Tibial nerve (tissue), 3 donors: ENCODE measurements around the gene SEMA5A.

Source experiments
- POLR2A ChIP-seq, 2 donors: fragments of 450-650 bp; IDR thresholded peaks; one replicate each; pipeline ENCODE4 v1.6.1; 2017; ENCODE audit warnings: antibody characterized with exemption in 2 of 2, mild to moderate bottlenecking in 2 of 2, moderate library complexity in 2 of 2
- TF ChIP-seq, protein P1 (sequence below), 5 experiments: fragments of 200-600 bp in 3 of 5; fragments of 450-650 bp in 2 of 5; sonication (generic) in 3 of 5; IDR thresholded peaks; one replicate each; pipeline ENCODE4 v1.5.1; 2016 to 2019; ENCODE audit warnings: antibody characterized with exemption in 5 of 5, mild to moderate bottlenecking in 3 of 5, moderate library complexity in 2 of 5

GRCh38 chr5:8997542-8998070 lies 548.3 kb downstream of the SEMA5A start:
- TF ChIP-seq, protein P1, sequence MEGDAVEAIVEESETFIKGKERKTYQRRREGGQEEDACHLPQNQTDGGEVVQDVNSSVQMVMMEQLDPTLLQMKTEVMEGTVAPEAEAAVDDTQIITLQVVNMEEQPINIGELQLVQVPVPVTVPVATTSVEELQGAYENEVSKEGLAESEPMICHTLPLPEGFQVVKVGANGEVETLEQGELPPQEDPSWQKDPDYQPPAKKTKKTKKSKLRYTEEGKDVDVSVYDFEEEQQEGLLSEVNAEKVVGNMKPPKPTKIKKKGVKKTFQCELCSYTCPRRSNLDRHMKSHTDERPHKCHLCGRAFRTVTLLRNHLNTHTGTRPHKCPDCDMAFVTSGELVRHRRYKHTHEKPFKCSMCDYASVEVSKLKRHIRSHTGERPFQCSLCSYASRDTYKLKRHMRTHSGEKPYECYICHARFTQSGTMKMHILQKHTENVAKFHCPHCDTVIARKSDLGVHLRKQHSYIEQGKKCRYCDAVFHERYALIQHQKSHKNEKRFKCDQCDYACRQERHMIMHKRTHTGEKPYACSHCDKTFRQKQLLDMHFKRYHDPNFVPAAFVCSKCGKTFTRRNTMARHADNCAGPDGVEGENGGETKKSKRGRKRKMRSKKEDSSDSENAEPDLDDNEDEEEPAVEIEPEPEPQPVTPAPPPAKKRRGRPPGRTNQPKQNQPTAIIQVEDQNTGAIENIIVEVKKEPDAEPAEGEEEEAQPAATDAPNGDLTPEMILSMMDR (IDR thresholded peaks at IDR 0.05) = no peak
- no peak for TF ChIP-seq POLR2A (IDR thresholded peaks at IDR 0.05)
